ENCODE results near the gene DUSP12.

Gene DUSP12

GRCh38 chr1:161779393-161779792 lies 29.8 kb downstream of the DUSP12 start:
- DNase-seq: no peak
- Mint-ChIP-seq H3K4me1 (no peaks in the 10 kb centered on the region), H3K27ac (no peak overlapping the region), H3K4me3 (no peak overlapping the region), H3K36me3 (ENCODE audit: low read depth) (no peaks in the 10 kb centered on the region), H3K9me3 (no peaks in the 10 kb centered on the region), H3K27me3 (ENCODE audit: low read depth, poor library complexity) (no peaks in the 10 kb centered on the region)
- TF ChIP-seq CTCF (IDR thresholded peaks at IDR 0.05): no peak

DNA sequence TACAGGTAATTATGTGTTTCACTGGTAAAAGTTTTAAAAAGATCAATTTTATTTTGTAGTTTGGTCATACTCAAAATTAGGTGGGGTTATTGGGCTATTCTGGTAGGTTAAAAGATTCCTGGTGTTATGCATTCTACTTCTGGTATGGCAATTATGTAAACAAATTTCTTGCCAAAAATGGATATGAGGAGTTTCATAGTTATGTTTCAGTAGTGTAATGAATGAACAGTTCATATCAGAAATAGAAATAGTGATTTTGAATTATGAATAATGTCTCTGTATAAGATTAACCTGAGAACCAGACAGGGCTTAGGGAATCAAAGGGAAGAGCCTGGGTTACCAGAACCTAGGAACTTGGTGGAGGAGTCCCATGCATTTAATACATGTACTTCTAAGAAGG lies 32.4 kb downstream of the DUSP12 start:
- Mint-ChIP-seq H3K27me3 (ENCODE audit: low read depth, poor library complexity) (no peaks in the 10 kb centered on the region), H3K9me3 (no peaks in the 10 kb centered on the region), H3K36me3 (ENCODE audit: low read depth) (peaks cover 8% of the 10 kb centered on the region), H3K4me3 (no peak overlapping the region), H3K27ac (no peak overlapping the region), H3K4me1 (no peaks in the 10 kb centered on the region)
- no peak for DNase-seq
- TF ChIP-seq CTCF (IDR thresholded peaks at IDR 0.05): no peak

- Mint-ChIP-seq H3K4me1 (no peaks in the 10 kb centered on the region), H3K9me3 (no peaks in the 10 kb centered on the region), H3K27me3 (ENCODE audit: low read depth, poor library complexity) (no peaks in the 10 kb centered on the region), H3K4me3 (no peak overlapping the region), H3K27ac (no peak overlapping the region), H3K36me3 (ENCODE audit: low read depth) (peaks cover 13% of the 10 kb centered on the region)
- TF ChIP-seq CTCF (IDR thresholded peaks at IDR 0.05): no peak
- no peak for DNase-seq
These were observed 33.3 kb downstream of the DUSP12 start for GRCh38 chr1:161782886-161783285.

GRCh38 chr1:161784968-161785367 lies 35.4 kb downstream of the DUSP12 start:
- no peak for TF ChIP-seq CTCF (IDR thresholded peaks at IDR 0.05)
- H3K36me3 Mint-ChIP-seq (ENCODE audit: low read depth): peaks cover 13% of the 10 kb centered on the region
- H3K27ac Mint-ChIP-seq: no peak overlapping the region
- H3K27me3 Mint-ChIP-seq (ENCODE audit: low read depth, poor library complexity): no peaks in the 10 kb centered on the region
- no peaks in the 10 kb centered on the region for H3K4me1 Mint-ChIP-seq
- DNase-seq: no peak
- no peak overlapping the region for H3K4me3 Mint-ChIP-seq
- no peaks in the 10 kb centered on the region for H3K9me3 Mint-ChIP-seq

- Mint-ChIP-seq H3K27ac (no peak overlapping the region), H3K27me3 (ENCODE audit: low read depth, poor library complexity) (no peaks in the 10 kb centered on the region)
- DNase-seq: no peak
These were observed 37.8 kb downstream of the DUSP12 start for GRCh38 chr1:161787355-161787754.

More at GRCh38 chr1:161787355-161787754, 37.8 kb downstream of the DUSP12 start:
- Mint-ChIP-seq H3K36me3 (ENCODE audit: low read depth) (peaks cover 21% of the 10 kb centered on the region), H3K4me3 (no peak overlapping the region), H3K9me3 (no peaks in the 10 kb centered on the region), H3K4me1 (no peaks in the 10 kb centered on the region)
- TF ChIP-seq CTCF (IDR thresholded peaks at IDR 0.05): no peak
